ENCODE measurements around the gene LRRC3C.

DNA sequence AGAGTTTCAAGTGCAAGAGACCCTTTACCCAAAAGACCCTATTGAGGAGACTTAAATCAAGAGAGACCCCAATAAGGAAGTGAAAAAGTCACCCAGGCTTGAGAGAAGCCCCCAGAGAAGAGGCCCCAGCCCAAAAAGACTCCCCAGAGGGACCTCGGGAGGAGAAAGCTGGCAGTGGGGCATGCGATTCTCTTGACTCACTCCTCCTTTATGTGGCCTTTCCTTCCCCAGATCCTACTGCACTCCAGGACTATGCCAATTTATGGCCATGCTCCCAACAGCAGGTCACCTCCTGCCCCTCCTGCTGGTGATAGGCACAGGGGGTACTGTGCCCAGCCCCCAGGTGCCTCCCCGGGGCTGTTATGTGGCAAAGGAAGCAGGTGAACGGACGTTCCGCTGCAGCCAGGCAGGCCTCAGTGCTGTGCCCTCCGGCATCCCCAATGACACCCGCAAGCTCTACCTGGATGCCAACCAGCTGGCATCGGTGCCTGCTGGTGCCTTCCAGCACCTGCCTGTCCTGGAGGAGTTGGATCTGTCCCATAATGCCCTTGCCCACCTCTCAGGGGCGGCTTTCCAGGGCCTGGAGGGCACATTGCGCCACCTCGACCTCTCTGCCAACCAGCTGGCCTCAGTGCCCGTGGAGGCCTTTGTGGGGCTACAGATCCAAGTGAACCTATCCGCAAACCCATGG, 16.3 kb downstream of the LRRC3C start:
- TF ChIP-seq, protein P1, sequence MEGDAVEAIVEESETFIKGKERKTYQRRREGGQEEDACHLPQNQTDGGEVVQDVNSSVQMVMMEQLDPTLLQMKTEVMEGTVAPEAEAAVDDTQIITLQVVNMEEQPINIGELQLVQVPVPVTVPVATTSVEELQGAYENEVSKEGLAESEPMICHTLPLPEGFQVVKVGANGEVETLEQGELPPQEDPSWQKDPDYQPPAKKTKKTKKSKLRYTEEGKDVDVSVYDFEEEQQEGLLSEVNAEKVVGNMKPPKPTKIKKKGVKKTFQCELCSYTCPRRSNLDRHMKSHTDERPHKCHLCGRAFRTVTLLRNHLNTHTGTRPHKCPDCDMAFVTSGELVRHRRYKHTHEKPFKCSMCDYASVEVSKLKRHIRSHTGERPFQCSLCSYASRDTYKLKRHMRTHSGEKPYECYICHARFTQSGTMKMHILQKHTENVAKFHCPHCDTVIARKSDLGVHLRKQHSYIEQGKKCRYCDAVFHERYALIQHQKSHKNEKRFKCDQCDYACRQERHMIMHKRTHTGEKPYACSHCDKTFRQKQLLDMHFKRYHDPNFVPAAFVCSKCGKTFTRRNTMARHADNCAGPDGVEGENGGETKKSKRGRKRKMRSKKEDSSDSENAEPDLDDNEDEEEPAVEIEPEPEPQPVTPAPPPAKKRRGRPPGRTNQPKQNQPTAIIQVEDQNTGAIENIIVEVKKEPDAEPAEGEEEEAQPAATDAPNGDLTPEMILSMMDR (IDR thresholded peaks at IDR 0.05) = no peak
- no peak for TF ChIP-seq POLR2A (IDR thresholded peaks at IDR 0.05)

Measured in right lobe of liver (tissue), 4 donors.